A673 (cell line): ENCODE measurements around the gene HMGN4. TPM values are rescaled to one million over a fixed set of nuclear protein-coding genes. Genes with fewer than 3 reads are reported as not detected.

Source experiments
- BruUV-seq: library from RNA; stranded (reverse); fragments of 400-500 nt; replicated peaks from 2 replicates; lab custom pipeline; 2021; lab: Mats Ljungman, UMichigan
- CTCF ChIA-PET: fragments of 300-600 bp; sonication (Branson Sonifier 250); formaldehyde crosslinking; loops from one replicate; lab custom pipeline; 2022; ENCODE audit warnings: antibody characterized with exemption; lab: Charles Lee
- POLR2A ChIA-PET: fragments of 300-600 bp; sonication (Branson Sonifier 250); formaldehyde crosslinking; loops from one replicate; lab custom pipeline; 2022; ENCODE audit warnings: antibody characterized with exemption; ENCODE audit not compliant: low non-redundant PET; lab: Charles Lee
- DNase-seq: peaks from one replicate; pipeline ENCODE4 v3.0.0-alpha.2; 2015; ENCODE audit warnings: low spot score
- H3K27ac ChIP-seq: fragments of 200-600 bp; sonication (generic); 2 replicates; pipeline ENCODE4 v1.5.1; 2016; ENCODE audit warnings: mixed run types, low read depth, mild to moderate bottlenecking, mixed read lengths, antibody characterized with exemption, low read length; ENCODE audit not compliant: poor library complexity, severe bottlenecking
- H3K27me3 ChIP-seq: fragments of 200-600 bp; sonication (generic); replicated peaks from 2 replicates; pipeline ENCODE4 v1.6.1; 2017; ENCODE audit warnings: mixed run types, low read depth, mild to moderate bottlenecking, mixed read lengths, antibody characterized with exemption, low read length; ENCODE audit not compliant: insufficient read depth, poor library complexity
- H3K36me3 ChIP-seq: fragments of 200-600 bp; sonication (generic); 2 replicates; pipeline ENCODE4 v1.6.1; 2016; ENCODE audit warnings: mixed run types, mild to moderate bottlenecking, mixed read lengths, antibody characterized with exemption, low read length; ENCODE audit not compliant: insufficient read depth, poor library complexity, severe bottlenecking
- H3K4me1 ChIP-seq: fragments of 200-600 bp; sonication (generic); 2 replicates; pipeline ENCODE4 v1.6.1; 2017; ENCODE audit warnings: mixed run types, mild to moderate bottlenecking, mixed read lengths, antibody characterized with exemption, low read length; ENCODE audit not compliant: insufficient read depth, poor library complexity, severe bottlenecking
- H3K4me3 ChIP-seq: fragments of 200-600 bp; sonication (generic); 2 replicates; pipeline ENCODE4 v1.5.1; 2016; ENCODE audit warnings: low read depth, mixed run types, mild to moderate bottlenecking, mixed read lengths, low read length; ENCODE audit not compliant: poor library complexity, severe bottlenecking
- H3K9me3 ChIP-seq: fragments of 200-600 bp; sonication (generic); 2 replicates; pipeline ENCODE4 v1.6.1; 2016; ENCODE audit warnings: mixed run types, low read depth, mild to moderate bottlenecking, mixed read lengths, antibody characterized with exemption, low read length; ENCODE audit not compliant: poor library complexity, severe bottlenecking
- CTCF ChIP-seq: fragments of 300-800, 200-600 bp; sonication (generic); conservative IDR thresholded peaks from 2 replicates; pipeline ENCODE4 v1.5.1; 2017; ENCODE audit warnings: low read depth, mild to moderate bottlenecking, antibody characterized with exemption, low read length, moderate library complexity, mixed read lengths
- EZH2 ChIP-seq: fragments of 200-600 bp; sonication (generic); IDR thresholded peaks from 2 replicates; pipeline ENCODE4 v1.6.1; 2017; ENCODE audit warnings: borderline replicate concordance, low read depth, mild to moderate bottlenecking, mixed read lengths, antibody characterized with exemption, low read length; ENCODE audit not compliant: poor library complexity, severe bottlenecking
- intact Hi-C: fragments of 100-400 bp; cut with micrococcal nuclease; formaldehyde crosslinking; loops from one replicate; pipeline ENCODE4 v1.10.0; 2022; ENCODE audit not compliant: unreplicated experiment
- total RNA-seq: library from RNA; stranded (reverse); gene quantifications from 2 replicates; pipeline ENCODE4 v1.2.3, GENCODE V29; 2021

The HMGN4 gene
- total RNA-seq, 1 experiment from 2014 or later: 58.6 TPM

DNA sequence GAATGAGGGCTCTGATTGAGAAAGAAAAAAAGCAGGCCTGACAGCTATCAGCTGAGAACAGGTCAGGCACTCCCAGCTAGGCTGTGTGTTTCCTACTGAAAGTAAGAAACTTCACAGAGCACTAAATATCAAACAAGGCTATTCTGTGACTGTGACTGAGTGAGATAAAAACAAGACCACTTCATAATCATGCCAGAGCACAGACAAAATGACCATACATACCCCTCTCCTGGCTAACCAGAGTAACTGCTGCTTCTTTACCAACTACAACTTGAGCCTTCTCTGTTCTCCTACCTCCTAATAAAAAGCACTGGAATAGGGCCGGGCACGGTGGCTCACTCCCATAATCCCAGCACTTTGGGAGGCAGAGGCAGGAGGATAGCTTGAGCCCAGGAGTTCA, 44.9 kb upstream of the HMGN4 start:
- CTCF ChIA-PET: no interaction called here
- POLR2A ChIA-PET: no interaction called here

DNA sequence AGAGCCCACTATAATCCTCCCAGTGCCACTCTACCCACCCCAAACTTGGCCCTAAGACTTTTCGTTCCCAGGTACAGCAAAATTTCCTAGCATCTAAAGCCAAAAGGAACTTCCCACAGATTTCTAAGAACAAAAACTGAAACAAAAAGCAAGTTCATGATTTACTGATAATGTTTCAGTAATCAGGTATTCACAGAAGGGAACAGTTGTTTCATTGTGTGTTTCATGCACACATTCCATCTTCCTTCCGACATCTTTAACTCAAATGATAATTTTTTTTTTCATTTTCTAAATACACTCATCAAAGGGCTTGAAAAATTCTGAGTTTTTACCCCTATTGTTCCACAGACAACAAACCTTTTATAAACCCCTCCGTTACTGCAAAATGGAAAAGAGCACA, 44.0 kb upstream of the HMGN4 start:
- TF ChIP-seq CTCF: no peak
- no peak for TF ChIP-seq EZH2
- BruUV-seq: no TSS peak
- Histone ChIP-seq H3K4me1 (no peaks in the 10 kb centered on the region), H3K4me3 (no peak overlapping the region), H3K36me3 (no peaks in the 10 kb centered on the region), H3K9me3 (no peaks in the 10 kb centered on the region), H3K27me3 (no peaks in the 10 kb centered on the region), H3K27ac (no peak overlapping the region)
- POLR2A ChIA-PET: no interaction called here
- intact Hi-C loops: no loop called here
- CTCF ChIA-PET: no interaction called here
- no peak for DNase-seq

More for the DNA sequence above, 44.9 kb upstream of the HMGN4 start:
- H3K4me3 ChIP-seq: no peak overlapping the region
- BruUV-seq: no TSS peak
- H3K27ac ChIP-seq: no peak overlapping the region
- H3K36me3 ChIP-seq: no peaks in the 10 kb centered on the region
- no peaks in the 10 kb centered on the region for H3K4me1 ChIP-seq
- intact Hi-C loops: no loop called here
- no peaks in the 10 kb centered on the region for H3K9me3 ChIP-seq
- peak; percentile 30 for DNase-seq
- peak; percentile 31 for TF ChIP-seq CTCF
- no peak for TF ChIP-seq EZH2
- no peaks in the 10 kb centered on the region for H3K27me3 ChIP-seq

DNA sequence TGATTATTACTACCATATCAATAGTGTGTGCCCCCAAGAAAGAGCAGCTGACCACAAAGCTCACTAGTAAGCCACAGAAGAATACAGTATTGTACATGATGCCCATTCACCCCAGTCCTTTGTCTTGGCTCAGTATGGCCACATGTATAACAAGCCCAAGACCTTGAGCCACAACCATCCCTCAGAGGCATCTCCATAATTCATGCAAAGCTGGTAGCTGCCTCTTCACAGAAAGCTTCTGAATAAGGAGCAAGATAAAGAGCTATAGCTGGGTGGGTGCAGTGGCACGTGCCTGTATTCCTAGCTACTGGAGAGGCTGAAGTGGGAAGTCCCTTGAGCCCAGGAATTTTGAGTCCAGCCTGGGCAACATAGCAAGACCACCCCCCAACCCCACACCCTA, 42.9 kb upstream of the HMGN4 start:
- Histone ChIP-seq H3K36me3 (no peaks in the 10 kb centered on the region), H3K27ac (no peak overlapping the region), H3K4me3 (no peak overlapping the region), H3K27me3 (no peaks in the 10 kb centered on the region), H3K9me3 (no peaks in the 10 kb centered on the region), H3K4me1 (no peaks in the 10 kb centered on the region)
- POLR2A ChIA-PET: no interaction called here
- TF ChIP-seq EZH2 (no peak), CTCF (no peak)
- DNase-seq: no peak
- BruUV-seq: no TSS peak
- CTCF ChIA-PET: no interaction called here
- intact Hi-C loops: no loop called here
